ENCODE results near the gene DENND1A.

DENND1A gene

DNA sequence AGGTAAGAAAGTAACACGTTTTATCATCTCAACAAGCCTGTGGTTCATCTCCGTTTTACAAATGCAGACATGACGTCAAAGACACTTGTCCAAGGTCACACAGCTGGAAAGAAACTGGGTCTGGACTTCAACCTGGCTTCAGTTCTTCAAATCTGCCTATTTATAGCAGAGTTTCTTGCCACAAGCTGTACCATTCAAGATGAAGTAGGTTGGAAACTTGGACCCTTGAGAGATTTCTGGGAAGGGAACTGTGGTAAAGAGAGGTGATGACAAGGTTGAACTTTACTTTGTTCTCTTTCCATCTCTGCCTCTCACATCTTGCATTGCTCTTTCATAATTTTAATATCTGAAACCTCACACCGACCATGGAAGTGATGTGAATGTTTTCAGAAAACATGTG is 29.9 kb upstream of the DENND1A start:
- ChIA-PET CTCF (interaction anchor here (1.1 to 2.8 kb wide), 2 partner anchors 13 to 80 kb away, joined by 4 to 19 read pairs; no protein-coding TSS in a partner anchor), POLR2A (no interaction called here)
- no peak for DNase-seq (ENCODE audit: extremely low spot score)
- TF ChIP-seq CTCF (IDR thresholded peaks at IDR 0.05; ENCODE audit: control extremely low read depth, extremely low read depth, low read depth, missing control alignments) = no peak

DNA sequence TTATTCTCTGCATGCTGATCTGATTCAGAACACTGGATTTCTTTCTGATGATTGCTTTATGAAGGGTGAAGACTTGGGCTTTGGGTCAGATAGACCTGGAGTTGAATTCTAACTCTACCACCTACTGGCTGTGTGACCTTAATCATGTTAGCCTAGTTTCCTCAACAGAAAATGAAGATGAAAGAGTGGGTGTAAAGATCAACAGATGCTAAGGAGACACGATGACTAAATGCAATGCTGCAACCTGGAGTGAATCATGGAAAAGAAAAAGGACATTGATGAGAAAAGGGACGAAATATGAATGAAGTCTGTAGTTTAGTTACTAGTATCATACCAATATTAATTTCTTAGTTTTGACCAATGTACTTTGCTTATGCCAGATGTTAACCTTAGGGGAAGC is 27.8 kb upstream of the DENND1A start:
- CTCF ChIA-PET = interaction anchor here (0.9 to 2.8 kb wide), 5 partner anchors 10 to 82 kb away, joined by 3 to 19 read pairs (median 5); no protein-coding TSS in a partner anchor
- POLR2A ChIA-PET = no interaction called here
- no peak for DNase-seq (ENCODE audit: extremely low spot score)
- no peak for TF ChIP-seq CTCF (IDR thresholded peaks at IDR 0.05; ENCODE audit: control extremely low read depth, extremely low read depth, low read depth, missing control alignments)

- POLR2A ChIA-PET = no interaction called here
- CTCF ChIA-PET = interaction anchor here (1.6 to 2.8 kb wide), 3 partner anchors 10 to 83 kb away, joined by 5 to 19 read pairs (median 7); no protein-coding TSS in a partner anchor
- TF ChIP-seq CTCF (IDR thresholded peaks at IDR 0.05; ENCODE audit: control extremely low read depth, extremely low read depth, low read depth, missing control alignments) = no peak
- no peak for DNase-seq (ENCODE audit: extremely low spot score)
Observed at GRCh38 chr9:123957168-123957721, 27.3 kb upstream of the DENND1A start.

DNA sequence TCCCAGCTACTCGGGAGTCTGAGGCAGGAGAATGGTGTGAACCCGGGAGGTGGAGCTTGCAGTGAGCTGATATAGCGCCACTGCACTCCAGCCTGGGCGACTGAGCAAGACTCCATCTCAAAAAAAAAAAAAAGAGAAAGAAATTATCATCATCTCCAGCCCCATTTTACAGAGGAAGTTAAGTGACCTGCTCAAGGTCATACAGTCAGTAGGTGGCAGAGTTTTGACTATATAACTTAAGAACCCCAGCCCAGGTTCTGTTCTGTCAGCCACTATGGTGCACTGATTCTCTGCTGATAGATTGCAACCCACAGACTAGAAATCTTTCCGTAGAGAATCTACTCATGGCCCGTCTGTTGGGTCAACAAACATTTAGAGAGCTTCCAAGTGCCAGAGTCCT is 25.7 kb upstream of the DENND1A start:
- POLR2A ChIA-PET = no interaction called here
- TF ChIP-seq CTCF (IDR thresholded peaks at IDR 0.05; ENCODE audit: control extremely low read depth, extremely low read depth, low read depth, missing control alignments) = no peak
- DNase-seq (ENCODE audit: extremely low spot score) = no peak
- CTCF ChIA-PET = interaction anchor here (0.9 to 1.1 kb wide), 2 partner anchors 11 to 28 kb away, joined by 3 read pairs; no protein-coding TSS in a partner anchor

- ChIA-PET POLR2A (no interaction called here), CTCF (interaction anchor here (0.9 kb wide), 1 partner anchor 27 kb away, joined by 3 read pairs; no protein-coding TSS in a partner anchor)
- no peak for DNase-seq (ENCODE audit: extremely low spot score)
- TF ChIP-seq CTCF (IDR thresholded peaks at IDR 0.05; ENCODE audit: control extremely low read depth, extremely low read depth, low read depth, missing control alignments) = no peak
Observed at GRCh38 chr9:123954518-123955280, 24.8 kb upstream of the DENND1A start.

GRCh38 chr9:123952641-123953495 is 22.9 kb upstream of the DENND1A start:
- ChIA-PET CTCF (interaction anchor here (1.0 to 2.5 kb wide), 3 partner anchors 9 to 88 kb away, joined by 5 to 9 read pairs (median 6); no protein-coding TSS in a partner anchor), POLR2A (no interaction called here)
- DNase-seq (ENCODE audit: extremely low spot score) = no peak
- TF ChIP-seq CTCF (IDR thresholded peaks at IDR 0.05; ENCODE audit: control extremely low read depth, extremely low read depth, low read depth, missing control alignments) = no peak

Measured in GM10248 (cell line).